Measurements from ENCODE around the gene ARHGAP10.

DNA sequence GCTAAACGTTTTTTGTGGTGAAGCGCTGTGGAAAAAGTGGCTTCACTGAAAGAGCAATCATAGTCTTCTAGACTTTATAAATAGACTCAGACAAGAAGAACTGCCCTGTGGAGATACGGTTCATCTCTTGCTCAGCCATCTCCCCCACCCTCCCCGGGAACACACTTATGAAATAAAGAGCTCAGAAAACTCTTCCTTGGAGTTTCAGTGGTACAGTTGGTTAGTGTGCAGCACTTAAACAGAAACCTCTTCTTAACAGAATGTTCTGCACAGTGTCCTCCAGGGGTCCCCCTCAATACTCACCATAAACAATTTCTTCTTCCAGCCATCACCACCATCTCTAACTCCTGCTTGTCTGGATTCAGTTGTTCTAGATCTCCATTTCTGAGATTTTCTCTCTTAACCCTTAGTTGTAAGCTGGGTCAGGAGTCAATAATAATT is 313.0 kb downstream of the ARHGAP10 start:
- TF ChIP-seq POLR2A (IDR thresholded peaks at IDR 0.05; ENCODE audit: low read depth) (no peak), POLR2AphosphoS5 (IDR thresholded peaks at IDR 0.05) (no peak), EP300 (IDR thresholded peaks at IDR 0.05) (no peak)
- TF ChIP-seq, protein P1, sequence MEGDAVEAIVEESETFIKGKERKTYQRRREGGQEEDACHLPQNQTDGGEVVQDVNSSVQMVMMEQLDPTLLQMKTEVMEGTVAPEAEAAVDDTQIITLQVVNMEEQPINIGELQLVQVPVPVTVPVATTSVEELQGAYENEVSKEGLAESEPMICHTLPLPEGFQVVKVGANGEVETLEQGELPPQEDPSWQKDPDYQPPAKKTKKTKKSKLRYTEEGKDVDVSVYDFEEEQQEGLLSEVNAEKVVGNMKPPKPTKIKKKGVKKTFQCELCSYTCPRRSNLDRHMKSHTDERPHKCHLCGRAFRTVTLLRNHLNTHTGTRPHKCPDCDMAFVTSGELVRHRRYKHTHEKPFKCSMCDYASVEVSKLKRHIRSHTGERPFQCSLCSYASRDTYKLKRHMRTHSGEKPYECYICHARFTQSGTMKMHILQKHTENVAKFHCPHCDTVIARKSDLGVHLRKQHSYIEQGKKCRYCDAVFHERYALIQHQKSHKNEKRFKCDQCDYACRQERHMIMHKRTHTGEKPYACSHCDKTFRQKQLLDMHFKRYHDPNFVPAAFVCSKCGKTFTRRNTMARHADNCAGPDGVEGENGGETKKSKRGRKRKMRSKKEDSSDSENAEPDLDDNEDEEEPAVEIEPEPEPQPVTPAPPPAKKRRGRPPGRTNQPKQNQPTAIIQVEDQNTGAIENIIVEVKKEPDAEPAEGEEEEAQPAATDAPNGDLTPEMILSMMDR (IDR thresholded peaks at IDR 0.05): no peak

Data from esophagus muscularis mucosa (tissue), 4 donors.